Mesenchymal stem cell (in vitro differentiated cells and primary cell): ENCODE data around the gene MARCHF5.
"Not testable (repeated sequence)": the region's sequence is repeated elsewhere in the genome, so short reads cannot be mapped to it uniquely, and the experiment has no call there.

Experiments used
- DNase-seq: peaks from one replicate; pipeline ENCODE4 v3.0.0-alpha.2; 2013
- H2AFZ ChIP-seq: one replicate; pipeline ENCODE4 v1.6.1; 2013; ENCODE audit warnings: low read depth, mild to moderate bottlenecking, control low read depth, inconsistent platforms, low read length, moderate library complexity
- H2AK5ac ChIP-seq: 2 replicates; pipeline ENCODE4 v1.6.1; 2013; ENCODE audit warnings: low read length, moderate library complexity, mild to moderate bottlenecking, inconsistent platforms; ENCODE audit not compliant: severe bottlenecking
- H2BK120ac ChIP-seq: one replicate; pipeline ENCODE4 v1.6.1; 2013; ENCODE audit warnings: low read depth, mild to moderate bottlenecking, inconsistent platforms, low read length, moderate library complexity
- H2BK12ac ChIP-seq, 2 experiments: one replicate each; pipeline ENCODE4 v1.6.1; 2013; ENCODE audit warnings: inconsistent platforms in 2 of 2, low read length in 2 of 2, mild to moderate bottlenecking in 2 of 2, moderate library complexity in 2 of 2, control low read depth in 1 of 2
- H2BK15ac ChIP-seq: one replicate; pipeline ENCODE4 v1.6.1; 2013; ENCODE audit warnings: mild to moderate bottlenecking, low read depth, inconsistent platforms; ENCODE audit not compliant: poor library complexity, severe bottlenecking
- H2BK5ac ChIP-seq: 2 replicates; pipeline ENCODE4 v1.6.1; 2013; ENCODE audit warnings: low read depth, mild to moderate bottlenecking, low read length, control low read depth, inconsistent platforms; ENCODE audit not compliant: poor library complexity, severe bottlenecking
- H3K14ac ChIP-seq, 2 experiments: one replicate each; pipeline ENCODE4 v1.6.1; 2013; ENCODE audit warnings: inconsistent platforms in 2 of 2, low read length in 2 of 2, control low read depth in 1 of 2, mild to moderate bottlenecking in 1 of 2, moderate library complexity in 1 of 2
- H3K18ac ChIP-seq, 2 experiments: one replicate each; pipeline ENCODE4 v1.6.1; 2013; ENCODE audit warnings: inconsistent platforms in 2 of 2, low read length in 2 of 2, control low read depth in 1 of 2, low read depth in 1 of 2, mild to moderate bottlenecking in 1 of 2
- H3K23ac ChIP-seq, 2 experiments: one replicate each; pipeline ENCODE4 v1.6.1; 2013; ENCODE audit warnings: inconsistent platforms in 2 of 2, low read length in 2 of 2, mild to moderate bottlenecking in 2 of 2, moderate library complexity in 2 of 2, control low read depth in 1 of 2
- H3K27ac ChIP-seq: 2 replicates; pipeline ENCODE4 v1.5.1; 2013; ENCODE audit warnings: mild to moderate bottlenecking, moderate library complexity, low read length, control low read depth, inconsistent platforms; ENCODE audit not compliant: poor library complexity, severe bottlenecking
- H3K27me3 ChIP-seq, 2 experiments: 2 replicates each; pipeline versions ENCODE4 v1.6.1 to v1.7.0; 2013; ENCODE audit warnings: low read length in 2 of 2, mild to moderate bottlenecking in 2 of 2, moderate library complexity in 2 of 2, control low read depth in 1 of 2, inconsistent platforms in 1 of 2; ENCODE audit not compliant: control insufficient read depth in 1 of 2, insufficient read depth in 1 of 2
- H3K36me3 ChIP-seq, 2 experiments: 2 replicates each; pipeline versions ENCODE4 v1.6.1 to v1.7.0; 2013; ENCODE audit warnings: low read length in 2 of 2, control low read depth in 1 of 2, inconsistent platforms in 1 of 2, low read depth in 1 of 2, mild to moderate bottlenecking in 1 of 2; ENCODE audit not compliant: insufficient read depth in 2 of 2, control insufficient read depth in 1 of 2
- H3K4ac ChIP-seq, 2 experiments: one replicate each; pipeline ENCODE4 v1.6.1; 2013; ENCODE audit warnings: inconsistent platforms in 2 of 2, low read length in 2 of 2, mild to moderate bottlenecking in 2 of 2, moderate library complexity in 2 of 2, control low read depth in 1 of 2, low read depth in 1 of 2
- H3K4me1 ChIP-seq: 2 replicates; pipeline ENCODE4 v1.6.1; 2013; ENCODE audit warnings: low read depth, low read length, control low read depth; ENCODE audit not compliant: control insufficient read depth, insufficient read depth
- H3K4me2 ChIP-seq: 2 replicates; pipeline ENCODE4 v1.6.1; 2013; ENCODE audit warnings: low read length, mild to moderate bottlenecking, inconsistent platforms; ENCODE audit not compliant: poor library complexity, severe bottlenecking
- H3K4me3 ChIP-seq, 2 experiments: 2 replicates each; pipeline versions ENCODE4 v1.5.1 to v1.7.0; 2013; ENCODE audit warnings: low read length in 2 of 2, mild to moderate bottlenecking in 2 of 2, control low read depth in 1 of 2, low read depth in 1 of 2; ENCODE audit not compliant: insufficient read depth in 1 of 2
- H3K79me1 ChIP-seq: replicated peaks from 2 replicates; pipeline ENCODE4 v1.6.1; 2013; ENCODE audit warnings: mild to moderate bottlenecking, control low read depth, low read length, inconsistent platforms; ENCODE audit not compliant: poor library complexity, severe bottlenecking
- H3K9ac ChIP-seq: 2 replicates; pipeline ENCODE4 v1.7.0; 2013; ENCODE audit warnings: mild to moderate bottlenecking, low read length, moderate library complexity
- H3K9me3 ChIP-seq: 2 replicates; pipeline ENCODE4 v1.7.0; 2013; ENCODE audit warnings: mild to moderate bottlenecking, low read length; ENCODE audit not compliant: control insufficient read depth
- H4K8ac ChIP-seq: one replicate; pipeline ENCODE4 v1.6.1; 2013; ENCODE audit warnings: inconsistent platforms, mild to moderate bottlenecking, low read length, moderate library complexity
- H4K91ac ChIP-seq: one replicate; pipeline ENCODE4 v1.6.1; 2013; ENCODE audit warnings: mild to moderate bottlenecking, low read length, inconsistent platforms
- WGBS: methylation state at CpG from one replicate; pipeline ENCODE4 v1.1.7; 2013; ENCODE audit warnings: mixed read lengths; 5-methylcytosine and 5-hydroxymethylcytosine counted together

The MARCHF5 gene

GRCh38 chr10:92323079-92323478, 32.1 kb downstream of the MARCHF5 start:
- Histone ChIP-seq H2AK5ac (no peak overlapping the region), H3K9ac (no peak overlapping the region), H3K4me3 (no peak overlapping the region), H3K79me1 (peaks cover 15% of the 10 kb centered on the region), H2BK120ac (no peak overlapping the region), H3K4ac (no peak overlapping the region), H3K36me3 (peaks cover 6 to 14% of the 10 kb centered on the region in 2 experiments), H2AFZ (no peak overlapping the region), H3K4me1 (peaks cover 2% of the 10 kb centered on the region), H3K23ac (no peak overlapping the region), H3K14ac (no peak overlapping the region), H3K27me3 (no peaks in the 10 kb centered on the region), H2BK15ac (no peak overlapping the region), H2BK12ac (no peak overlapping the region), H3K27ac (no peak overlapping the region), H4K91ac (no peak overlapping the region), H3K9me3 (no peaks in the 10 kb centered on the region), H2BK5ac (no peak overlapping the region), H4K8ac (no peak overlapping the region), H3K4me2 (no peak overlapping the region), H3K18ac (no peak overlapping the region)
- no peak for DNase-seq
- 100% methylated on average over 1 of the region's 2 CpGs for WGBS

- no peak overlapping the region for H2BK5ac ChIP-seq
- H3K27ac ChIP-seq: no peak overlapping the region
- no peaks in the 10 kb centered on the region for H3K9me3 ChIP-seq
- H2AFZ ChIP-seq: no peak overlapping the region
- no peak overlapping the region for H3K9ac ChIP-seq
- H3K4ac ChIP-seq: no peak overlapping the region
- H3K36me3 ChIP-seq: peaks cover 3 to 5% of the 10 kb centered on the region in 2 experiments
- H3K23ac ChIP-seq: no peak overlapping the region
- H2BK12ac ChIP-seq: no peak overlapping the region
- H3K4me3 ChIP-seq: no peak overlapping the region
- no peaks in the 10 kb centered on the region for H3K27me3 ChIP-seq
- peaks cover 2% of the 10 kb centered on the region for H3K4me1 ChIP-seq
- H4K8ac ChIP-seq: no peak overlapping the region
- H3K14ac ChIP-seq: no peak overlapping the region
- H2AK5ac ChIP-seq: no peak overlapping the region
- H3K79me1 ChIP-seq: peaks cover 10% of the 10 kb centered on the region
- H2BK15ac ChIP-seq: no peak overlapping the region
- DNase-seq: no peak
- 100% methylated on average over 2 of the region's 3 CpGs for WGBS
- H4K91ac ChIP-seq: no peak overlapping the region
- H3K4me2 ChIP-seq: no peak overlapping the region
- no peak overlapping the region for H2BK120ac ChIP-seq
- no peak overlapping the region for H3K18ac ChIP-seq
Measured at GRCh38 chr10:92327445-92328433, 36.8 kb downstream of the MARCHF5 start.

GRCh38 chr10:92328993-92329392, 38.0 kb downstream of the MARCHF5 start:
- H4K91ac ChIP-seq: no peak overlapping the region
- no peak overlapping the region for H3K4ac ChIP-seq
- no peak overlapping the region for H3K9ac ChIP-seq
- no peaks in the 10 kb centered on the region for H3K27me3 ChIP-seq
- no peak for DNase-seq
- H3K4me2 ChIP-seq: no peak overlapping the region
- H3K4me1 ChIP-seq: no peaks in the 10 kb centered on the region
- H2BK12ac ChIP-seq: no peak overlapping the region
- H3K14ac ChIP-seq: no peak overlapping the region
- H2BK120ac ChIP-seq: no peak overlapping the region
- no peak overlapping the region for H3K4me3 ChIP-seq
- H3K9me3 ChIP-seq: no peaks in the 10 kb centered on the region
- H2BK15ac ChIP-seq: no peak overlapping the region
- H3K27ac ChIP-seq: no peak overlapping the region
- peaks cover 0 to 5% of the 10 kb centered on the region in 2 experiments for H3K36me3 ChIP-seq
- peaks cover 16% of the 10 kb centered on the region for H3K79me1 ChIP-seq
- no peak overlapping the region for H3K18ac ChIP-seq
- no peak overlapping the region for H2AFZ ChIP-seq
- no peak overlapping the region for H4K8ac ChIP-seq
- H2BK5ac ChIP-seq: no peak overlapping the region
- no peak overlapping the region for H3K23ac ChIP-seq
- no peak overlapping the region for H2AK5ac ChIP-seq

GRCh38 chr10:92329927-92330326, 39.0 kb downstream of the MARCHF5 start:
- not testable (repeated sequence) for H2BK15ac ChIP-seq, H3K36me3 ChIP-seq, H3K4me3 ChIP-seq, H2AFZ ChIP-seq, H4K91ac ChIP-seq, H3K18ac ChIP-seq, H2BK12ac ChIP-seq, H3K9me3 ChIP-seq, H3K4ac ChIP-seq, H2BK5ac ChIP-seq, H3K9ac ChIP-seq, DNase-seq, H2BK120ac ChIP-seq, H3K27me3 ChIP-seq, H3K4me1 ChIP-seq, H3K4me2 ChIP-seq, H3K27ac ChIP-seq, H3K23ac ChIP-seq, H2AK5ac ChIP-seq, H3K14ac ChIP-seq, H4K8ac ChIP-seq
- WGBS: 99% methylated on average over 6 of the region's 6 CpGs
- H3K79me1 ChIP-seq: peaks cover 18% of the 10 kb centered on the region
